BJ (cell line): Measurements from ENCODE around the gene BSND. TPM values are rescaled to one million over a fixed set of nuclear protein-coding genes. Genes with fewer than 3 reads are reported as not detected.

Experiments used
- CTCF ChIA-PET: fragments of 350-600 bp; formaldehyde crosslinking; extraction: SDS; loops from one replicate; lab custom pipeline; 2021; ENCODE audit warnings: antibody characterized with exemption, inconsistent platforms; lab: Yijun Ruan, JAX
- POLR2A ChIA-PET: fragments of 300-600 bp; sonication (Branson Sonifier 250); formaldehyde crosslinking; extraction: SDS; loops from one replicate; lab custom pipeline; 2021; ENCODE audit warnings: antibody characterized with exemption; lab: Charles Lee
- DNase-seq: peaks from one replicate; pipeline ENCODE4 v3.0.0-alpha.2; 2011; ENCODE audit warnings: low read depth
- H3K27me3 ChIP-seq: 2 replicates; pipeline ENCODE4 v1.6.0; 2011; ENCODE audit warnings: low read length; ENCODE audit not compliant: control insufficient read depth, insufficient read depth
- H3K36me3 ChIP-seq: 2 replicates; pipeline ENCODE4 v1.5.1; 2011; ENCODE audit warnings: low read length; ENCODE audit not compliant: control insufficient read depth, insufficient read depth
- H3K4me3 ChIP-seq: 2 replicates; pipeline ENCODE4 v1.5.1; 2011; ENCODE audit warnings: low read depth, mild to moderate bottlenecking, control low read depth, low read length
- polyA plus RNA-seq: library from polyadenylated mRNA; depleted of rRNA; stranded (reverse); fragments of >200 nt; gene quantifications from 2 replicates; pipeline ENCODE4 v1.2.3, GENCODE V29; 2011
- TF ChIP-seq, protein P1 (sequence below): IDR thresholded peaks from 2 replicates; pipeline ENCODE4 v1.5.1; 2011; ENCODE audit warnings: low read depth, mild to moderate bottlenecking, control low read depth, inconsistent platforms, low read length, moderate library complexity; ENCODE audit not compliant: insufficient read depth

The BSND gene
- polyA plus RNA-seq, 1 experiment: not detected

- CTCF ChIA-PET: interaction anchor here (1.6 to 10.5 kb wide), 3 partner anchors 31 to 45 kb away, joined by 7 to 69 read pairs (median 13); no protein-coding TSS in a partner anchor
- POLR2A ChIA-PET: no interaction called here
- Histone ChIP-seq H3K36me3 (no peaks in the 10 kb centered on the region), H3K27me3 (peaks cover 4% of the 10 kb centered on the region; the same call in 1 of the 2 replicates), H3K4me3 (no peak overlapping the region)
- TF ChIP-seq, protein P1, sequence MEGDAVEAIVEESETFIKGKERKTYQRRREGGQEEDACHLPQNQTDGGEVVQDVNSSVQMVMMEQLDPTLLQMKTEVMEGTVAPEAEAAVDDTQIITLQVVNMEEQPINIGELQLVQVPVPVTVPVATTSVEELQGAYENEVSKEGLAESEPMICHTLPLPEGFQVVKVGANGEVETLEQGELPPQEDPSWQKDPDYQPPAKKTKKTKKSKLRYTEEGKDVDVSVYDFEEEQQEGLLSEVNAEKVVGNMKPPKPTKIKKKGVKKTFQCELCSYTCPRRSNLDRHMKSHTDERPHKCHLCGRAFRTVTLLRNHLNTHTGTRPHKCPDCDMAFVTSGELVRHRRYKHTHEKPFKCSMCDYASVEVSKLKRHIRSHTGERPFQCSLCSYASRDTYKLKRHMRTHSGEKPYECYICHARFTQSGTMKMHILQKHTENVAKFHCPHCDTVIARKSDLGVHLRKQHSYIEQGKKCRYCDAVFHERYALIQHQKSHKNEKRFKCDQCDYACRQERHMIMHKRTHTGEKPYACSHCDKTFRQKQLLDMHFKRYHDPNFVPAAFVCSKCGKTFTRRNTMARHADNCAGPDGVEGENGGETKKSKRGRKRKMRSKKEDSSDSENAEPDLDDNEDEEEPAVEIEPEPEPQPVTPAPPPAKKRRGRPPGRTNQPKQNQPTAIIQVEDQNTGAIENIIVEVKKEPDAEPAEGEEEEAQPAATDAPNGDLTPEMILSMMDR: no peak
- DNase-seq: no peak
These were observed 7.8 kb upstream of the BSND start for GRCh38 chr1:54990916-54991315.

DNA sequence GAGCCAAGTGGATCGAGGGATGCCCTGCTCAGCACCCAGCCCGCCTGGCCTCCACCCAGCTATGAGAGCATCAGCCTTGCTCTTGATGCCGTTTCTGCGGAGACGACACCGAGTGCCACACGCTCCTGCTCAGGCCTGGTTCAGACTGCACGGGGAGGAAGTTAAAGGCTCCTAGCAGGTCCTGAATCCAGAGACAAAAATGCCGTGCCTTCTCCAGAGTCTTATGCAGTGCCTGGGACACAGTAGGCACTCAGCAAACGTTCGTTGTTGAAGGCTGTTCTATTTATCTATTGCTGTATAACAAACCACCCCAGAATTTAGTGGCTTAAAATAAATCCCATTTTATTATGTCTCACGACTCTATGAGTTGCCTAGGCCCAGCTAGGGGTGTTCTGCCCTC, 6.8 kb upstream of the BSND start:
- ChIA-PET POLR2A (no interaction called here), CTCF (interaction anchor here (0.6 to 10.5 kb wide), 4 partner anchors 30 to 609 kb away, joined by 4 to 69 read pairs (median 10); no protein-coding TSS in a partner anchor)
- TF ChIP-seq, protein P1: no peak
- Histone ChIP-seq H3K4me3 (no peak overlapping the region), H3K27me3 (peaks cover 4% of the 10 kb centered on the region; the same call in 1 of the 2 replicates), H3K36me3 (no peaks in the 10 kb centered on the region)
- no peak for DNase-seq

- no peaks in the 10 kb centered on the region for H3K36me3 ChIP-seq
- TF ChIP-seq, protein P1: no peak
- ChIA-PET CTCF (interaction anchor here (0.6 to 10.5 kb wide), 6 partner anchors 20 to 131 kb away, joined by 3 to 69 read pairs (median 6); no protein-coding TSS in a partner anchor), POLR2A (no interaction called here)
- H3K27me3 ChIP-seq: peaks cover 7% of the 10 kb centered on the region
- H3K4me3 ChIP-seq: no peak overlapping the region
- no peak for DNase-seq
These were observed 5.6 kb upstream of the BSND start for GRCh38 chr1:54993140-54993539.

DNA sequence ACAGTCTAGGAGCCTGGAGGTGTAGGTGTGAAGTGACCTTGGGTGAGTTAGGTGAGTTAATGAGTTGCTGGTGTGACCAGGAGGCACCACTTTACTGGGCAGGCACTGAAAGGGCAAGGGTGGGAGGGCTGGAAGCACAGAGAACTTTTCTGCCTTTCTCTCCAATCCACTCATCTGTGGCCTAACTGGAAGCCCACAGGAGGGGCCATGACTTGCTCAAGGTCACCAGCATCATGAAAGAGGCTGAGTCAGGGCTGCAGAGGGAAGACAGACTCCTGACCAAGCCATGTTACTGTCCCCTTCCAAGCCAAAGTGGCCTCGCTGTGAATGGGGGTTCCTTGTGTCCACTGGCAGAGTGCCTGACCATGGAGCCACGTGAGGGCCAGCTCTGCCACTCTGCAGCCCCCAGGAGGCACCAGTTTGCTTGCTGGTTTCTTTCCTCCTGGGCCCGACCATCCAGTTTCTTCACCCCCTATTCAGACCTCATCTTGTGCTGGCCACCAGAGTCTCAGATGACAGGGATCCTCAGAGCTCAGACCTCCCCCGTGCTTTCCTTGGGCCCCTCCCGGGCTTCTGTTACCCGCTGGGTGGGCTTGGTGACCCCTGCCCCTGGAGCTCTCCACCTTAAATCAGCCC, 4.3 kb upstream of the BSND start:
- TF ChIP-seq, protein P1: no peak
- no peaks in the 10 kb centered on the region for H3K36me3 ChIP-seq
- POLR2A ChIA-PET: no interaction called here
- peaks cover 9% of the 10 kb centered on the region for H3K27me3 ChIP-seq
- CTCF ChIA-PET: interaction anchor here (1.0 to 16.5 kb wide), 6 partner anchors 9 to 59 kb away, joined by 3 to 307 read pairs (median 30); no protein-coding TSS in a partner anchor
- DNase-seq: no peak
- no peak overlapping the region for H3K4me3 ChIP-seq

DNA sequence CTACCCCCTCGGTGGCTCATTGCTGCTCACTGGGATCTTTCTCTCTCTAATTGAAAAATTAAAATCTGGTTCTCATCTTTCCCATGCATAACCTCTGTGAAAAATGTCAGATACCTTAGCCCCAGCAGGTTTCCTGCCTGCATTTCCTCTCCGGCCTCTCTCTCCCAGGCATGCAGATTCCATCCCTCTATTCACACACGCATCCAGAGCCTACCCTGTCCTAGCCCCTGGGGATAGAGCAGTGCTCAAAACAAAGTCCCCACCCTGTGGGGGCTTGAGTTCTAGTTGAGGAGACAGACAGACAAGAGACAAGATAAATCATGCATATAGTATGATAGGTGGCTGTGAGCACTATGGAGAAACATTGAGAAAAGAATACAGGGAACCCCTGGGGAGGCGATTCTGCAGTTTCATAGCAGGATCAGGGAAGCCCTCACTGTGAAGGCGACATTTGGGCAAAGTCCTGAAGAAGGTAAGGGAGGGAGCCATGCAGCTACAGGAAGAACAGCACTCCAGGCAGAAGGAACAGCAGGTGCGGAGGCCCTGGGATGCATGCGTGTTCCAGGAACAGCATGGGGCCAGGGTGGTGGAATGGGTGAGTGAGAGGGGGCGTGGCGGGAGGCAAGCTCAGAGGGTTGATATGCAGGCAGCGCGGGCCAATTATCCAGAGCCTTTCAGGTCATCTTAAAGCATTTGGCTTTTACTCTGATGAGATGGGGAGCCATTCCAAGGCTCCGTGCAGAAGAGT, 3.5 kb upstream of the BSND start:
- Histone ChIP-seq H3K27me3 (peaks cover 9% of the 10 kb centered on the region), H3K4me3 (no peak overlapping the region), H3K36me3 (no peaks in the 10 kb centered on the region)
- DNase-seq: no peak
- ChIA-PET CTCF (interaction anchor here (0.9 to 16.5 kb wide), 18 partner anchors 10 to 188 kb away, joined by 3 to 307 read pairs (median 6); partner anchors contain the start of gene DHCR24), POLR2A (no interaction called here)
- TF ChIP-seq, protein P1: no peak
